Motor neuron (in vitro differentiated cells): Measurements from ENCODE around the gene ABTB1. TPM values are rescaled to one million over a fixed set of nuclear protein-coding genes. Genes with fewer than 3 reads are reported as not detected.

Experiments
- ATAC-seq, 8 experiments: fragments of 200-7000 bp; cut with Tn5 transposase; replicated peaks in 6 of 8; 2 replicates each; pipeline ENCODE4 v1.8.0; 2021; ENCODE audit warnings: mild to moderate bottlenecking in 8 of 8, moderate library complexity in 8 of 8
- H3K27ac ChIP-seq, 2 donors: fragments of 250-450 bp; sonication (Bioruptor Pico); 2 replicates each; pipeline ENCODE4 v1.9.0; 2021; ENCODE audit warnings: antibody characterized with exemption in 2 of 2, mild to moderate bottlenecking in 2 of 2, moderate library complexity in 1 of 2
- H3K4me1 ChIP-seq, 2 donors: fragments of 250-450 bp; sonication (Bioruptor Pico); replicated peaks in 1 of 2; 2 replicates each; pipeline ENCODE4 v1.6.1; 2021; ENCODE audit warnings: antibody characterized with exemption in 2 of 2, mild to moderate bottlenecking in 2 of 2, moderate library complexity in 1 of 2
- H3K4me3 ChIP-seq, 5 donors: fragments of 250-450 bp; sonication (Bioruptor Pico); 2 replicates each; pipeline ENCODE4 v1.9.0; 2021; ENCODE audit warnings: antibody characterized with exemption in 5 of 5, mild to moderate bottlenecking in 5 of 5, moderate library complexity in 4 of 5
- WGBS, 10 experiments: fragments of 450-650 bp; shearing (Covaris generic); methylation state at CpG; one replicate each; pipeline ENCODE4 v1.0.0; 2022; 5-methylcytosine and 5-hydroxymethylcytosine counted together
- in situ Hi-C, 9 experiments: fragments of 400-800 bp; cut with MboI; loops; one replicate each; pipeline ENCODE4 v1.15.0; 2021; ENCODE audit warnings: low sequenced_read_pairs in 9 of 9, low pct_unique_long_range_greater_than_20kb in 2 of 9; ENCODE audit not compliant: unreplicated experiment in 9 of 9
- total RNA-seq, 8 experiments: library from RNA; unstranded; fragments of 300-600 nt; gene quantifications; 2 replicates each; pipeline versions ENCODE4 v1.2.3 to v1.2.4, GENCODE V29; 2022

The ABTB1 gene
- total RNA-seq, 8 experiments from 2014 or later, result 0.60 to 61.4 (median 3.0) TPM

GRCh38 chr3:127707851-127708411 is 35.2 kb downstream of the ABTB1 start:
- Histone ChIP-seq H3K4me3 (no peak overlapping the region), H3K4me1 (peaks cover 7 to 9% of the 10 kb centered on the region in 2 donors), H3K27ac (no peak overlapping the region)
- peak in 2 of 8 experiments; percentile 23 to 42 for ATAC-seq
- in situ Hi-C loops, result no loop called here
- WGBS, 10 experiments, result 10 to 100% (median 50%) methylated on average over 1 to 9 of the region's 13 CpGs; no CpG with 5 or more reads in 2 of the 10 experiments

- peaks cover 10% of the 10 kb centered on the region in 2 donors for H3K4me1 ChIP-seq
- H3K4me3 ChIP-seq, result no peak overlapping the region
- H3K27ac ChIP-seq, result no peak overlapping the region
- no peak for ATAC-seq
- WGBS, 10 experiments, result 14 to 100% (median 63%) methylated on average over 1 to 2 of the region's 2 CpGs; no CpG with 5 or more reads in 3 of the 10 experiments
- in situ Hi-C loops, result no loop called here
These were observed 36.1 kb downstream of the ABTB1 start for GRCh38 chr3:127708837-127709236.

- ATAC-seq, result no peak
- in situ Hi-C loops, result no loop called here
- peaks cover 17% of the 10 kb centered on the region in 2 donors for H3K4me1 ChIP-seq
- no peak overlapping the region for H3K27ac ChIP-seq
- 29 to 100% (median 80%) methylated on average over 1 to 3 of the region's 3 CpGs; no CpG with 5 or more reads in 1 of the 10 experiments for WGBS, 10 experiments
- no peak overlapping the region for H3K4me3 ChIP-seq
These were observed 36.7 kb downstream of the ABTB1 start for GRCh38 chr3:127709320-127710060.

GRCh38 chr3:127710155-127710941 is 37.6 kb downstream of the ABTB1 start:
- Histone ChIP-seq H3K4me1 (peaks cover 18 to 22% of the 10 kb centered on the region in 2 donors), H3K4me3 (no peak overlapping the region), H3K27ac (no peak overlapping the region)
- WGBS, 10 experiments, result 72 to 97% (median 92%) methylated on average over 1 to 11 of the region's 18 CpGs; no CpG with 5 or more reads in 3 of the 10 experiments
- in situ Hi-C loops, result no loop called here
- peak in 1 of 8 experiments; percentile 37 for ATAC-seq

GRCh38 chr3:127711021-127711695 is 38.4 kb downstream of the ABTB1 start:
- H3K27ac ChIP-seq, result no peak overlapping the region
- in situ Hi-C loops, result no loop called here
- 53 to 100% (median 81%) methylated on average over 1 to 9 of the region's 14 CpGs; no CpG with 5 or more reads in 2 of the 10 experiments for WGBS, 10 experiments
- peaks cover 25% of the 10 kb centered on the region in 2 donors for H3K4me1 ChIP-seq
- ATAC-seq, result no peak
- no peak overlapping the region for H3K4me3 ChIP-seq

- ATAC-seq, result no peak
- WGBS, 10 experiments, result 93 to 100% (median 100%) methylated on average over 1 to 8 of the region's 14 CpGs; no CpG with 5 or more reads in 4 of the 10 experiments
- Histone ChIP-seq H3K27ac (no peak overlapping the region), H3K4me1 (peaks cover 32% of the 10 kb centered on the region in 2 donors), H3K4me3 (no peak overlapping the region)
- in situ Hi-C loops, result no loop called here
These were observed 39.1 kb downstream of the ABTB1 start for GRCh38 chr3:127711896-127712295.

- no peak for ATAC-seq
- 64 to 100% (median 84%) methylated on average over 3 to 7 of the region's 9 CpGs; no CpG with 5 or more reads in 4 of the 10 experiments for WGBS, 10 experiments
- H3K27ac ChIP-seq, result no peak overlapping the region
- in situ Hi-C loops, result no loop called here
- H3K4me1 ChIP-seq, result peaks cover 38% of the 10 kb centered on the region in 2 donors
- no peak overlapping the region for H3K4me3 ChIP-seq
These were observed 39.7 kb downstream of the ABTB1 start for GRCh38 chr3:127712461-127712860.

- WGBS, 10 experiments, result 41 to 90% (median 71%) methylated on average over 1 to 6 of the region's 9 CpGs; no CpG with 5 or more reads in 1 of the 10 experiments
- H3K4me1 ChIP-seq, result peaks cover 38 to 41% of the 10 kb centered on the region in 2 donors
- in situ Hi-C loops, result no loop called here
- ATAC-seq, result no peak
- no peak overlapping the region for H3K4me3 ChIP-seq
- H3K27ac ChIP-seq, result no peak overlapping the region
These were observed 40.4 kb downstream of the ABTB1 start for GRCh38 chr3:127712881-127713771.

- WGBS, 10 experiments, result 29 to 100% (median 79%) methylated on average over 1 to 6 of the region's 10 CpGs; no CpG with 5 or more reads in 3 of the 10 experiments
- peak in 5 of 8 experiments; percentile 31 to 71 (median 60) for ATAC-seq
- in situ Hi-C loops, result no loop called here
- peaks cover 46% of the 10 kb centered on the region in 2 donors for H3K4me1 ChIP-seq
- no peak overlapping the region for H3K27ac ChIP-seq
- H3K4me3 ChIP-seq, result no peak overlapping the region
These were observed 41.4 kb downstream of the ABTB1 start for GRCh38 chr3:127714125-127714571.

- Histone ChIP-seq H3K4me1 (peaks cover 46 to 53% of the 10 kb centered on the region in 2 donors), H3K4me3 (no peak overlapping the region), H3K27ac (no peak overlapping the region)
- ATAC-seq, result no peak
- in situ Hi-C loops, result no loop called here
- WGBS, 10 experiments, result 82 to 100% methylated on average over 1 to 3 of the region's 5 CpGs; no CpG with 5 or more reads in 8 of the 10 experiments
These were observed 42.1 kb downstream of the ABTB1 start for GRCh38 chr3:127714866-127715265.

- WGBS, 10 experiments, result 67 to 93% (median 77%) methylated on average over 4 to 7 of the region's 8 CpGs; no CpG with 5 or more reads in 4 of the 10 experiments
- Histone ChIP-seq H3K27ac (no peak overlapping the region), H3K4me3 (no peak overlapping the region), H3K4me1 (peaks cover 46 to 53% of the 10 kb centered on the region in 2 donors)
- in situ Hi-C loops, result no loop called here
- ATAC-seq, result no peak
These were observed 42.8 kb downstream of the ABTB1 start for GRCh38 chr3:127715532-127715931.
